Measurements from ENCODE around the gene TMEM266. TPM values are rescaled to one million over a fixed set of nuclear protein-coding genes. Genes with fewer than 3 reads are reported as not detected.

TMEM266 gene
- total RNA-seq, 4 donors from 2014 or later = 1.4 to 3.1 (median 2.3) TPM

GRCh38 chr15:76150971-76151598, 91.3 kb downstream of the TMEM266 start:
- Histone ChIP-seq H3K9me3 (no peaks in the 10 kb centered on the region), H3K27ac (peak overlapping the region; percentile 75), H3K36me3 (no peaks in the 10 kb centered on the region), H3K4me1 (peaks cover 38% of the 10 kb centered on the region), H3K4me3 (peak overlapping the region; percentile 12), H3K27me3 (no peaks in the 10 kb centered on the region)
- TF ChIP-seq POLR2AphosphoS5 (IDR thresholded peaks at IDR 0.05) = peak in 1 of 3 donors; percentile 10
- no peak for TF ChIP-seq POLR2A (IDR thresholded peaks at IDR 0.05)
- TF ChIP-seq EP300 (IDR thresholded peaks at IDR 0.05) = no peak
- TF ChIP-seq, protein P1, sequence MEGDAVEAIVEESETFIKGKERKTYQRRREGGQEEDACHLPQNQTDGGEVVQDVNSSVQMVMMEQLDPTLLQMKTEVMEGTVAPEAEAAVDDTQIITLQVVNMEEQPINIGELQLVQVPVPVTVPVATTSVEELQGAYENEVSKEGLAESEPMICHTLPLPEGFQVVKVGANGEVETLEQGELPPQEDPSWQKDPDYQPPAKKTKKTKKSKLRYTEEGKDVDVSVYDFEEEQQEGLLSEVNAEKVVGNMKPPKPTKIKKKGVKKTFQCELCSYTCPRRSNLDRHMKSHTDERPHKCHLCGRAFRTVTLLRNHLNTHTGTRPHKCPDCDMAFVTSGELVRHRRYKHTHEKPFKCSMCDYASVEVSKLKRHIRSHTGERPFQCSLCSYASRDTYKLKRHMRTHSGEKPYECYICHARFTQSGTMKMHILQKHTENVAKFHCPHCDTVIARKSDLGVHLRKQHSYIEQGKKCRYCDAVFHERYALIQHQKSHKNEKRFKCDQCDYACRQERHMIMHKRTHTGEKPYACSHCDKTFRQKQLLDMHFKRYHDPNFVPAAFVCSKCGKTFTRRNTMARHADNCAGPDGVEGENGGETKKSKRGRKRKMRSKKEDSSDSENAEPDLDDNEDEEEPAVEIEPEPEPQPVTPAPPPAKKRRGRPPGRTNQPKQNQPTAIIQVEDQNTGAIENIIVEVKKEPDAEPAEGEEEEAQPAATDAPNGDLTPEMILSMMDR (IDR thresholded peaks at IDR 0.05) = peak; percentile 83 to 89
- 14% methylated on average over 5 of the region's 9 CpGs for WGBS
- peak; percentile 86 to 90 for DNase-seq (ENCODE audit: low spot score in 2 of 2)

- no peak overlapping the region for H3K27ac ChIP-seq
- H3K9me3 ChIP-seq = no peaks in the 10 kb centered on the region
- peaks cover 42% of the 10 kb centered on the region for H3K4me1 ChIP-seq
- DNase-seq (ENCODE audit: low spot score in 2 of 2) = no peak
- H3K36me3 ChIP-seq = no peaks in the 10 kb centered on the region
- H3K27me3 ChIP-seq = no peaks in the 10 kb centered on the region
- TF ChIP-seq POLR2AphosphoS5 (IDR thresholded peaks at IDR 0.05) (no peak), EP300 (IDR thresholded peaks at IDR 0.05) (no peak), POLR2A (IDR thresholded peaks at IDR 0.05) (no peak)
- TF ChIP-seq, protein P1 (IDR thresholded peaks at IDR 0.05) = no peak
- no peak overlapping the region for H3K4me3 ChIP-seq
- 80% methylated on average over 8 of the region's 8 CpGs for WGBS
Measured at GRCh38 chr15:76151599-76151974, 91.8 kb downstream of the TMEM266 start.

DNA sequence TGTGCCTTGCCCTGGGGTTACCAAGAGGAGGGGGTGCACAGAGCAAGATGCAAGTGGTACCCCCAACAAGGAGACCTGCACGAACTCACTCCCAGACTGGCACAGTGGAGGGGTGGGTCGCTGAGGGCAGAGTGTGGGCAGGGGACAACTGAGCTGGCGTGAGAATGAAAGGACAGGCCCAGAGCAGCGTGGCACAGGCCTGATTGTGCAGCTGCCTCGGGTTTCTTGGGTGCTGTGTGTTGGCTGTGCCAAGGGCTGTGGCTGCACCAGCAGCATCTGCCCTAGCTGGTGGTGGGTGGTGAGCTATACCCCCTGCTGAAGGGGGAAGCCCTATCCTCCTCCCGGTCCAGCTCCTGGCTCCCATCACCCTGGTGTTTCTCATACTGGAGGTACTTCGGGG, 92.4 kb downstream of the TMEM266 start:
- 87% methylated on average over 6 of the region's 7 CpGs for WGBS
- no peaks in the 10 kb centered on the region for H3K9me3 ChIP-seq
- TF ChIP-seq, protein P1 (IDR thresholded peaks at IDR 0.05) = no peak
- TF ChIP-seq EP300 (IDR thresholded peaks at IDR 0.05) (no peak), POLR2A (IDR thresholded peaks at IDR 0.05) (no peak), POLR2AphosphoS5 (IDR thresholded peaks at IDR 0.05) (no peak)

GRCh38 chr15:76153241-76154197, 93.7 kb downstream of the TMEM266 start:
- Histone ChIP-seq H3K36me3 (no peaks in the 10 kb centered on the region), H3K27ac (no peak overlapping the region), H3K4me1 (peaks cover 33% of the 10 kb centered on the region), H3K27me3 (peaks cover under 1% of the 10 kb centered on the region), H3K9me3 (no peaks in the 10 kb centered on the region), H3K4me3 (no peak overlapping the region)
- TF ChIP-seq, protein P1 (IDR thresholded peaks at IDR 0.05) = no peak
- no peak for TF ChIP-seq EP300 (IDR thresholded peaks at IDR 0.05)
- no peak for TF ChIP-seq POLR2AphosphoS5 (IDR thresholded peaks at IDR 0.05)
- TF ChIP-seq POLR2A (IDR thresholded peaks at IDR 0.05) = no peak
- WGBS = 85% methylated on average over 24 of the region's 24 CpGs
- no peak for DNase-seq (ENCODE audit: low spot score in 2 of 2)

More for the DNA sequence above, 92.4 kb downstream of the TMEM266 start:
- peaks cover 42% of the 10 kb centered on the region for H3K4me1 ChIP-seq
- H3K27me3 ChIP-seq = no peaks in the 10 kb centered on the region
- no peak for DNase-seq (ENCODE audit: low spot score in 2 of 2)
- H3K4me3 ChIP-seq = no peak overlapping the region
- H3K27ac ChIP-seq = no peak overlapping the region
- H3K36me3 ChIP-seq = no peaks in the 10 kb centered on the region

- Histone ChIP-seq H3K27me3 (peaks cover 7% of the 10 kb centered on the region), H3K36me3 (no peaks in the 10 kb centered on the region), H3K4me3 (no peak overlapping the region), H3K9me3 (no peaks in the 10 kb centered on the region), H3K4me1 (peaks cover 27% of the 10 kb centered on the region), H3K27ac (peak overlapping the region; percentile 65)
- TF ChIP-seq, protein P1 (IDR thresholded peaks at IDR 0.05) = no peak
- TF ChIP-seq POLR2AphosphoS5 (IDR thresholded peaks at IDR 0.05) = peak in 2 of 3 donors; percentile 67 to 72
- 61% methylated on average over 7 of the region's 7 CpGs for WGBS
- no peak for DNase-seq (ENCODE audit: low spot score in 2 of 2)
Measured at GRCh38 chr15:76155731-76156130, 95.9 kb downstream of the TMEM266 start.

Data from suprapubic skin (tissue), 4 donors.